IPS-18a (cell line): ENCODE results near the gene ZFP57.
"Not testable (repeated sequence)": the region's sequence is repeated elsewhere in the genome, so short reads cannot be mapped to it uniquely, and the experiment has no call there.

Source experiments
- H3K27ac ChIP-seq: one replicate; pipeline ENCODE4 v1.5.1; 2013; ENCODE audit warnings: low read length
- H3K27me3 ChIP-seq: one replicate; pipeline ENCODE4 v1.6.1; 2013; ENCODE audit warnings: mild to moderate bottlenecking, low read length; ENCODE audit not compliant: control insufficient read depth, insufficient read depth
- H3K36me3 ChIP-seq: one replicate; pipeline ENCODE4 v1.6.1; 2013; ENCODE audit warnings: low read depth, low read length; ENCODE audit not compliant: control insufficient read depth
- H3K4me1 ChIP-seq: one replicate; pipeline ENCODE4 v1.6.1; 2013; ENCODE audit warnings: low read depth, low read length; ENCODE audit not compliant: control insufficient read depth
- H3K4me3 ChIP-seq: one replicate; pipeline ENCODE4 v1.5.1; 2013; ENCODE audit warnings: low read length
- H3K9ac ChIP-seq: one replicate; pipeline ENCODE4 v1.6.1; 2013; ENCODE audit warnings: mild to moderate bottlenecking, low read length, moderate library complexity
- H3K9me3 ChIP-seq: one replicate; pipeline ENCODE4 v1.6.1; 2013; ENCODE audit warnings: low read depth, low read length; ENCODE audit not compliant: control insufficient read depth

Gene ZFP57

GRCh38 chr6:29665942-29666825 lies 14.8 kb downstream of the ZFP57 start:
- no peaks in the 10 kb centered on the region for H3K9me3 ChIP-seq
- peak overlapping the region; percentile 20 for H3K4me3 ChIP-seq
- peaks cover 17% of the 10 kb centered on the region for H3K27me3 ChIP-seq
- H3K36me3 ChIP-seq, result no peaks in the 10 kb centered on the region
- H3K9ac ChIP-seq, result no peak overlapping the region
- peaks cover 45% of the 10 kb centered on the region for H3K4me1 ChIP-seq
- peak overlapping the region; percentile 43 for H3K27ac ChIP-seq

- H3K9ac ChIP-seq, result peak overlapping the region; percentile 9
- no peak overlapping the region for H3K27ac ChIP-seq
- peaks cover 48% of the 10 kb centered on the region for H3K4me1 ChIP-seq
- H3K9me3 ChIP-seq, result no peaks in the 10 kb centered on the region
- H3K36me3 ChIP-seq, result no peaks in the 10 kb centered on the region
- peaks cover 10% of the 10 kb centered on the region for H3K27me3 ChIP-seq
- H3K4me3 ChIP-seq, result no peak overlapping the region
Observed at GRCh38 chr6:29663300-29664042, 17.5 kb downstream of the ZFP57 start.

GRCh38 chr6:29661502-29662141 lies 19.3 kb downstream of the ZFP57 start:
- H3K27me3 ChIP-seq, H3K4me3 ChIP-seq, H3K36me3 ChIP-seq, H3K9me3 ChIP-seq: not testable (repeated sequence)
- H3K27ac ChIP-seq, result peak overlapping the region; percentile 75
- peaks cover 36% of the 10 kb centered on the region for H3K4me1 ChIP-seq
- peak overlapping the region; percentile 13 for H3K9ac ChIP-seq

- peak overlapping the region; percentile 2 for H3K9ac ChIP-seq
- no peaks in the 10 kb centered on the region for H3K36me3 ChIP-seq
- H3K4me3 ChIP-seq, result no peak overlapping the region
- peaks cover 33% of the 10 kb centered on the region for H3K4me1 ChIP-seq
- peak overlapping the region; percentile 50 for H3K27ac ChIP-seq
- no peaks in the 10 kb centered on the region for H3K27me3 ChIP-seq
- no peaks in the 10 kb centered on the region for H3K9me3 ChIP-seq
Observed at GRCh38 chr6:29661071-29661470, 19.9 kb downstream of the ZFP57 start.

- H3K9me3 ChIP-seq, result no peaks in the 10 kb centered on the region
Observed at GRCh38 chr6:29656798-29657197, 24.2 kb downstream of the ZFP57 start, which contains the start of gene MOG. Gene MOG, plus strand, starts transcription at chr6:29657092. Its CDS starts 118 bp downstream, at chr6:29657210.

GRCh38 chr6:29656157-29656556 lies 24.8 kb downstream of the ZFP57 start:
- no peaks in the 10 kb centered on the region for H3K36me3 ChIP-seq
- peaks cover 21% of the 10 kb centered on the region for H3K4me1 ChIP-seq
- H3K4me3 ChIP-seq, result no peak overlapping the region
- no peaks in the 10 kb centered on the region for H3K9me3 ChIP-seq
- no peak overlapping the region for H3K27ac ChIP-seq
- no peak overlapping the region for H3K9ac ChIP-seq
- H3K27me3 ChIP-seq, result no peaks in the 10 kb centered on the region

More at GRCh38 chr6:29656798-29657197, 24.2 kb downstream of the ZFP57 start, which contains the start of gene MOG:
- Histone ChIP-seq H3K36me3 (no peaks in the 10 kb centered on the region), H3K4me3 (no peak within 1 kb of the TSS), H3K27me3 (no peaks in the 10 kb centered on the region), H3K9ac (no peak within 1 kb of the TSS), H3K27ac (no peak within 1 kb of the TSS), H3K4me1 (peaks cover 19% of the 10 kb centered on the region)

- no peak overlapping the region for H3K4me3 ChIP-seq
- no peaks in the 10 kb centered on the region for H3K9me3 ChIP-seq
- no peaks in the 10 kb centered on the region for H3K36me3 ChIP-seq
- H3K27me3 ChIP-seq, result no peaks in the 10 kb centered on the region
- no peak overlapping the region for H3K27ac ChIP-seq
- peaks cover 17% of the 10 kb centered on the region for H3K4me1 ChIP-seq
- H3K9ac ChIP-seq, result no peak overlapping the region
Observed at GRCh38 chr6:29655658-29656057, 25.3 kb downstream of the ZFP57 start.

- no peaks in the 10 kb centered on the region for H3K36me3 ChIP-seq
- H3K27ac ChIP-seq, result no peak overlapping the region
- H3K27me3 ChIP-seq, result no peaks in the 10 kb centered on the region
- H3K4me3 ChIP-seq, result no peak overlapping the region
- peaks cover 26% of the 10 kb centered on the region for H3K4me1 ChIP-seq
- no peaks in the 10 kb centered on the region for H3K9me3 ChIP-seq
- no peak overlapping the region for H3K9ac ChIP-seq
Observed at GRCh38 chr6:29653452-29654038, 27.4 kb downstream of the ZFP57 start.

GRCh38 chr6:29652198-29652584 lies 28.8 kb downstream of the ZFP57 start:
- no peaks in the 10 kb centered on the region for H3K36me3 ChIP-seq
- H3K9me3 ChIP-seq, result no peaks in the 10 kb centered on the region
- H3K9ac ChIP-seq, result no peak overlapping the region
- H3K27me3 ChIP-seq, result no peaks in the 10 kb centered on the region
- H3K4me3 ChIP-seq, result no peak overlapping the region
- H3K4me1 ChIP-seq, result peaks cover 26% of the 10 kb centered on the region
- no peak overlapping the region for H3K27ac ChIP-seq

GRCh38 chr6:29651413-29652197 lies 29.3 kb downstream of the ZFP57 start:
- H3K9me3 ChIP-seq, result no peaks in the 10 kb centered on the region
- no peak overlapping the region for H3K9ac ChIP-seq
- H3K27ac ChIP-seq, result no peak overlapping the region
- peaks cover 20% of the 10 kb centered on the region for H3K4me1 ChIP-seq
- H3K4me3 ChIP-seq, result no peak overlapping the region
- H3K27me3 ChIP-seq, result no peaks in the 10 kb centered on the region
- H3K36me3 ChIP-seq, result no peaks in the 10 kb centered on the region
